ENCODE results near the gene SRGN.

The SRGN gene

GRCh38 chr10:69142983-69143382, 55.1 kb downstream of the SRGN start:
- no peak for DNase-seq

GRCh38 chr10:69145329-69145728, 57.4 kb downstream of the SRGN start:
- no peak for DNase-seq

- no peak for DNase-seq
Measured at GRCh38 chr10:69145864-69146263, 58.0 kb downstream of the SRGN start.

- DNase-seq = no peak
Measured at GRCh38 chr10:69146759-69147158, 58.9 kb downstream of the SRGN start.

GRCh38 chr10:69151984-69152383, 64.1 kb downstream of the SRGN start:
- no peak for DNase-seq

- DNase-seq = no peak
Measured at GRCh38 chr10:69153227-69153626, 65.3 kb downstream of the SRGN start.

Data from amniotic stem cell (primary cell).